Pancreas (tissue), 10 donors: ENCODE measurements around the gene PARD3. TPM values are rescaled to one million over a fixed set of nuclear protein-coding genes. Genes with fewer than 3 reads are reported as not detected.

Source experiments
- ATAC-seq, 4 donors: fragments of 200-7000 bp; cut with Tn5 transposase; one replicate each; pipeline versions ENCODE4 v1.8.0 to v1.9.1; 2020; ENCODE audit warnings: mild to moderate bottlenecking in 4 of 4, moderate library complexity in 4 of 4
- DNase-seq, 6 donors: peaks; one replicate each; pipeline ENCODE4 v3.0.0-alpha.2; 2020
- FAIRE-seq: peaks from 2 replicates; lab custom pipeline; 2012; peaks lifted over from hg19 to GRCh38; lab: Jason Lieb, UNC
- H3K27ac ChIP-seq, 4 donors: fragments of 200-600 bp; sonication (generic); 1 replicate in 3 of 4; 2 replicates in 1 of 4; pipeline versions ENCODE4 v1.5.0 to v1.8.0; 2020
- H3K27me3 ChIP-seq, 4 donors: fragments of 200-600 bp; one replicate each; pipeline ENCODE4 v1.8.0; 2021
- H3K36me3 ChIP-seq, 3 donors: fragments of 200-600 bp; sonication (generic) in 1 of 3; one replicate each; pipeline versions ENCODE4 v1.5.0 to v1.8.0; 2020 to 2021
- H3K4me1 ChIP-seq, 3 donors: fragments of 200-600 bp; one replicate each; pipeline ENCODE4 v1.8.0; 2021
- H3K4me3 ChIP-seq, 4 donors: fragments of 200-600 bp; sonication (generic) in 2 of 4; one replicate each; pipeline versions ENCODE4 v1.5.0 to v1.8.0; 2020 to 2021
- H3K9me3 ChIP-seq, 4 donors: fragments of 200-600 bp; one replicate each; pipeline ENCODE4 v1.8.0; 2021
- WGBS, 2 donors: extraction: QIAGEN DNeasy Blood & Tissue Kit; methylation state at CpG; one replicate each; pipeline ENCODE4 v1.1.7; 2013; 5-methylcytosine and 5-hydroxymethylcytosine counted together
- intact Hi-C, 3 donors: fragments of 100-400 bp; cut with DNase I; formaldehyde crosslinking; loops; one replicate each; pipeline versions ENCODE4 v1.11.1 to v1.14.2; 2022
- polyA plus RNA-seq, 2 donors: library from polyadenylated mRNA; stranded (reverse); fragments of 200-250 nt; gene quantifications; one replicate each; pipeline ENCODE4 v1.2.3, GENCODE V29; 2013
- total RNA-seq, 6 donors: library from RNA; stranded (reverse); fragmentation: NEBNext Ultra II Directional in 4 of 6; extraction: Animal tissue kit (Norgen Biotek cat#: 25700) in 4 of 6; gene quantifications; one replicate each; pipeline versions ENCODE4 v1.2.1 to v1.2.4, GENCODE V29; 2021 to 2023
- TF ChIP-seq, protein P1 (sequence below), 4 donors: fragments of 200-600 bp; sonication (generic) in 3 of 4; IDR thresholded peaks; one replicate each; pipeline versions ENCODE4 v1.5.0 to v1.8.0; 2021; ENCODE audit warnings: antibody characterized with exemption in 4 of 4
- donor health status: healthy with polysubstance abuse.
- donor health status: DM: no; HTN: no; CAD: no; lungs with moderate emphysema.
- donor health status: DM: no; HTN: no; CAD: no.
- donor health status: control.
- donor health status: control.
- donor health status: Bipolar disorder and iron deficiency.
- donor health status: DM: yes; HTN: yes; CAD: no.
- donor health status: DM: no; HTN: no; CAD: no.
- donor health status: DM: no; HTN: no; CAD: no.
- donor health status: DM: yes; HTN: yes; CAD: no.

The PARD3 gene
- total and polyA plus RNA-seq, 8 donors = 12.8 to 32.3 (median 23.4) TPM

DNA sequence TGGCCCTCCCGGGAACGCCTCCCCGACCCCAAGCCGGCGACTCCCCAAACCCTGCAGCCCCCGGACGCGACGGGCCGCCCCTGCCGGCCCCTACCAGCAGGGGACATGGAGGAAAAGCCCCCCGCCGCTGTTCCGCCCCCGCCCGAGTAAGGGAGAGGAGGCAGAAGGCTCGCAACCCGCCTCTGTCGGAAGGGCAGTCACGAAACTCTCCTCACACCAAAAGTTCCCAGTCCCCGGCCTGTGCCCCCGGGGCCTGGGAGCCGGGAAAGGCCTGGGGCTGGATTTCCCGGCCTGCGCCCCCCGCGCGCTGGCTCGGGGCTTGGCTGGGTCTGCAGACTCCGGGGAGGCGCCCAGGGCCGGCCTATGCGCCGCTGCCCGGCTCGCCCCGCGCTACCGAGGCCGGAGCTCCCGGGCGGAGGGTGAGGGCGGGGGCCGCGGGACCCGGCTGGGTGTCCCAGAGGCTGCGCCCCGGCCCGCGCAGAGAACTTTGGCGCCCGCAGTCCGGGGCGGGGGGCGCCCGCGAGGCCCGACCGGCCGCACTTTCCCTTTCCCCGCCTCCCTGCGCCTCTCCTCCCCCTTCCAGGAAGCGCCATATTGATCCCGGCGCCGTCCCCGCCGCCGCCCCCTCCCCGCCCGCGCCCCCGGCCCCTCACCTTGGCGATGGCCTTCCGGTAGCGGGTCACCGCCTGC, 728 bp downstream of the PARD3 start:
- H3K36me3 ChIP-seq = no peaks in the 10 kb centered on the region
- no peaks in the 10 kb centered on the region for H3K9me3 ChIP-seq
- intact Hi-C loops = no loop called here
- ATAC-seq (peak; percentile 55 to 69 (median 62)), FAIRE-seq (no peak), DNase-seq (peak; percentile 61 to 80 (median 70))
- peak overlapping the region; percentile 62 to 91 (median 88) for H3K4me3 ChIP-seq
- TF ChIP-seq, protein P1, sequence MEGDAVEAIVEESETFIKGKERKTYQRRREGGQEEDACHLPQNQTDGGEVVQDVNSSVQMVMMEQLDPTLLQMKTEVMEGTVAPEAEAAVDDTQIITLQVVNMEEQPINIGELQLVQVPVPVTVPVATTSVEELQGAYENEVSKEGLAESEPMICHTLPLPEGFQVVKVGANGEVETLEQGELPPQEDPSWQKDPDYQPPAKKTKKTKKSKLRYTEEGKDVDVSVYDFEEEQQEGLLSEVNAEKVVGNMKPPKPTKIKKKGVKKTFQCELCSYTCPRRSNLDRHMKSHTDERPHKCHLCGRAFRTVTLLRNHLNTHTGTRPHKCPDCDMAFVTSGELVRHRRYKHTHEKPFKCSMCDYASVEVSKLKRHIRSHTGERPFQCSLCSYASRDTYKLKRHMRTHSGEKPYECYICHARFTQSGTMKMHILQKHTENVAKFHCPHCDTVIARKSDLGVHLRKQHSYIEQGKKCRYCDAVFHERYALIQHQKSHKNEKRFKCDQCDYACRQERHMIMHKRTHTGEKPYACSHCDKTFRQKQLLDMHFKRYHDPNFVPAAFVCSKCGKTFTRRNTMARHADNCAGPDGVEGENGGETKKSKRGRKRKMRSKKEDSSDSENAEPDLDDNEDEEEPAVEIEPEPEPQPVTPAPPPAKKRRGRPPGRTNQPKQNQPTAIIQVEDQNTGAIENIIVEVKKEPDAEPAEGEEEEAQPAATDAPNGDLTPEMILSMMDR (IDR thresholded peaks at IDR 0.05) = no peak
- no peaks in the 10 kb centered on the region for H3K27me3 ChIP-seq
- H3K4me1 ChIP-seq = peaks cover 7 to 25% (median 13%) of the 10 kb centered on the region in 3 donors
- 0 to 1% methylated on average over 46 to 77 of the region's 77 CpGs for WGBS, 2 donors
- H3K27ac ChIP-seq = peak overlapping the region; percentile 77 to 89 (median 82)

DNA sequence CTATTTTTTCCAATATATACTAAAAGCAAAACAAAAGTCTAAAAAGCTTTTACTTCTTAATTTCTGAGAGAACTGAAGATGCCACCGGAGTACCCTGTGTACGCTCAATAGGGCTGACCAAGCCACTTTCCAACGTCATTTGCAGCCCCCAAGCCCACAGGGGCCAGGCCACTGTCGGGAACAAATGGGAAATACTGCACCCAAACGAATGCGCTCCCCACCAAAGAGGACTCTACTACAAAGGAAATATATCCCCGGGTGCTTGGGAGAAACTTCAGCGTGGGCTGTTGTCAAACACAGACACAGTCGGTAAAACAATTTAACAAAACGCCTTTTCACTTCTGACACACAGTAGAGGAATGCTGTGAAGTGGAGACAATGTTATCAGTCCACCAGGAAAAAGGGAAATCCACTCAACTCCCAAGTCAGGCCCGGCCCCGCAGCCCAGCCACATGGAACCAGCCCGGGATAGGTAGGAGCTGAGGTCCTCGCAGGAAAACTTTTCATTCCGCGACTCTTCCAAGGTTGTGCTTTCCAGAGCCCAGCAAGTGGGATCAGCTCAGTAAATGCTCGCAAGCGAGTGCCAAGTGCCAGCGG, 1.4 kb downstream of the PARD3 start:
- Histone ChIP-seq H3K27me3 (no peaks in the 10 kb centered on the region), H3K36me3 (no peaks in the 10 kb centered on the region), H3K9me3 (no peaks in the 10 kb centered on the region), H3K4me3 (peak overlapping the region; percentile 62 to 91 (median 88)), H3K27ac (peak overlapping the region; percentile 77 to 89 (median 82)), H3K4me1 (peaks cover 7 to 27% (median 19%) of the 10 kb centered on the region in 3 donors)
- intact Hi-C loops = no loop called here
- 5 to 8% methylated on average over 19 of the region's 19 CpGs for WGBS, 2 donors
- TF ChIP-seq, protein P1 (IDR thresholded peaks at IDR 0.05) = no peak
- DNase-seq (peak in 3 of 6 donors; percentile 25 to 50 (median 43)), FAIRE-seq (no peak), ATAC-seq (peak; percentile 24 to 40 (median 30))

DNA sequence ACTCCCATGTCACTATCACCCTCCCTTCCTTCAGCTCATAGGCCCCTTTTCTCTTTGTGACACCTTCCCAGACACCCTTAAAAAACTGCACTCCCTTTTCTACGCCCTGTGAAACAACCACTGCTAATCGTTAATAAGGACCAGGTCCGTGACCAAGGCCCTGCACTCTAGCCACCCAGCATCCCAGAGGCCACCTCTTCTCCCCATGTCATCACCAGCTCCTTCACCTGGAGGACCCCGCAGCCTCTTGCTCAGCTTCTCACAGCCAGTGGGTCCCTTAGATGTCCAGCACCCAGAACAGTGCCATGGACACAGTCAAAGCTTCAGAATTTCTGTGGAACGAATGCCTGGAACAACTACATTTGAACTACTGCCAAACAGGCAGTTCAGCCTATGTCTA, 2.3 kb downstream of the PARD3 start:
- no peaks in the 10 kb centered on the region for H3K27me3 ChIP-seq
- H3K9me3 ChIP-seq = no peaks in the 10 kb centered on the region
- WGBS, 2 donors = 31 to 45% methylated on average over 5 of the region's 5 CpGs
- H3K4me1 ChIP-seq = peaks cover 7 to 30% (median 24%) of the 10 kb centered on the region in 3 donors
- H3K27ac ChIP-seq = no peak overlapping the region
- DNase-seq = no peak
- intact Hi-C loops = no loop called here
- TF ChIP-seq, protein P1 (IDR thresholded peaks at IDR 0.05) = no peak
- H3K36me3 ChIP-seq = no peaks in the 10 kb centered on the region
- FAIRE-seq = no peak
- peak overlapping the region in 1 of 4 donors; percentile 86 for H3K4me3 ChIP-seq
- no peak for ATAC-seq

DNA sequence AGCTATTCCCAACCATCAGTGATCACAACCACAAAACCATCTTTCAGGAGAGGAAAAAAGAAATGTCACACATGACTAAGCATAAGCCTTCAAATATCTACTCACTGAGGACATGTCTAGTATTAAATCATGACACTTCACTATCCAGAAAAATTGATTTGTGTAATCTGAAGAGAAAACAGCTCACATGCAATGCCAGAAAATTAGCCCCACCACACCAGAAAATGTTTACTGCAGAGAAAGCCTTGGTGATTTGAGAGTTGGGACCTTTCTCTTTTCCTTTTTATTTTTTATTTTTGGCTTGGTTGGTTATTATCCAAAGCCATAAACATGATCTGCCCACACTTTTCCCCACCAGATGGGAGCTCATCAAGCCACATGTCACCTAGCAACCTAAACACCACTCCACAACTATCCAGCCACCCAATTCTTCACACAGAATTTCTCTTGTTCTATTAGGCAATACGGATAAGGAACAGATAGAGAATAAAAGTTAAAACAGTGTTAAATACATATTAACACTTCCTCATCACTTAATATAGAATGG, 3.1 kb downstream of the PARD3 start:
- Histone ChIP-seq H3K27me3 (no peaks in the 10 kb centered on the region), H3K4me1 (peaks cover 7 to 30% (median 24%) of the 10 kb centered on the region in 3 donors), H3K27ac (no peak overlapping the region), H3K9me3 (no peaks in the 10 kb centered on the region), H3K4me3 (no peak overlapping the region), H3K36me3 (no peaks in the 10 kb centered on the region)
- no peak for ATAC-seq
- DNase-seq = no peak
- TF ChIP-seq, protein P1 (IDR thresholded peaks at IDR 0.05) = no peak
- intact Hi-C loops = no loop called here
- 22 to 42% methylated on average over 1 of the region's 1 CpG for WGBS, 2 donors
- no peak for FAIRE-seq
